HG03558 (cell line): ENCODE results near the gene SGK1.
"Not testable (repeated sequence)": the region's sequence is repeated elsewhere in the genome, so short reads cannot be mapped to it uniquely, and the experiment has no call there.

Source experiments
- ATAC-seq: cut with Tn5 transposase; IDR thresholded peaks from one replicate; pipeline ENCODE4 v1.9.1; 2021; ENCODE audit warnings: moderate number of reproducible peaks; ENCODE audit not compliant: unreplicated experiment; ENCODE audit errors: extremely low read depth

The SGK1 gene

DNA sequence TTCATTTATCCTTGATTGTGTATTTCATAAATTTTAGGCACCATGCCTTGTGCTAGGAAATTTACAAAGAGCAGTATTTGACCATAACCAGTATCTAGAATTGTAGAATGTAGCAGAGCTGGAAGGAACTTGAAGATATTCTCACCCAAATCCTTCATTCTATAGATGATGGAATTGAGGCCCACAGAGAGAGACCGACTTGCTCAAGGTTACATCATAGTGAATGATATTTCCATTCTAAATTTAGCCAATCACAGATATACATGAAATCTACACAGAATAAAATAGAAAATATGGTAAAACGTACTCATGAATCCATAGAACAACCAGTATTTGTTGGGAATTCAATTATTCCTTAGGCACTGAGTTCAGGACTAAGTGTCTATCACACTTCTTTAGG is 10.9 kb upstream of the SGK1 start:
- no peak for ATAC-seq

GRCh38 chr6:134328138-134328537 is 10.2 kb upstream of the SGK1 start:
- ATAC-seq, result no peak

- ATAC-seq, result not testable (repeated sequence)
These were observed 8.3 kb upstream of the SGK1 start for GRCh38 chr6:134326192-134326591.

GRCh38 chr6:134324766-134325165 is 6.9 kb upstream of the SGK1 start:
- ATAC-seq, result no peak

GRCh38 chr6:134324141-134324540 is 6.2 kb upstream of the SGK1 start:
- ATAC-seq, result no peak

GRCh38 chr6:134323698-134324097 is 5.8 kb upstream of the SGK1 start:
- no peak for ATAC-seq

DNA sequence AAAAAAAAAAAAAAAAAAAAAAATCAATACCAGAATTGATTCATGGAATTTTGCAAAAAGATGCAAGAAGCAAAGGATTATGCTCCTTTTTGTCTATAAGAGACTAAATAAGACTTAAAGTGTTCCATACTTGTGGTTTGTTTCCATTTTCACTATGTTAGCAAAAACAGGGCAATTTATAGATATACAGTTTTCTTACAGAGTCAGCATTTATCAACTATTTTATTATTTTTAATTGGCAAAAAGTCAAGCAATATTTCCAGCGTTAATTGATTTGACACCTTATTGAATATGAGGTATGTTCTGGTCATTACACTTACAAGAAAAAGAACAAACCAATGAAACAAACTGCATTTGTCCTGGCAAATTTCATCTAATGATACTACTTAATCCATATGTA is 5.4 kb upstream of the SGK1 start:
- ATAC-seq, result no peak

- no peak for ATAC-seq
These were observed 4.3 kb upstream of the SGK1 start for GRCh38 chr6:134322216-134322615.

DNA sequence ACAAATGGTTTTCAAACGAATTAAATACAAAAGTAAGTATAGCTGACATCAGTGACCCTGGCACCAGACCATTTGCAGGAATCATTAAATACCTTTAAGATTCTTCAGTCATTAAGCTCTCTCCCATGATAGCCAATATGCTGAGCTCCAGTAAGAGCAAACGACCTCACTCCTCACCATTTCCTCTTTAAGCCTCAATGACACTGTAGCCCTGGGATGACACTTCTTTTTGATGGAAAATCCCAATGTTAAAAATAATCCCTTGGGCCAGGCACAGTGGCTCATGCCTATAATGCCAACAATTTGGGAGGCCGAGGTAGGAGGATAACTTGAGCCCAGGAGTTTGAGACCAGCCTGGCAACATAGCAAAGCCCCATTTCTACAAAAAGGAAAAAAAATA is 3.3 kb upstream of the SGK1 start:
- ATAC-seq, result no peak

- not testable (repeated sequence) for ATAC-seq
These were observed 1.8 kb upstream of the SGK1 start for GRCh38 chr6:134319686-134320085.

DNA sequence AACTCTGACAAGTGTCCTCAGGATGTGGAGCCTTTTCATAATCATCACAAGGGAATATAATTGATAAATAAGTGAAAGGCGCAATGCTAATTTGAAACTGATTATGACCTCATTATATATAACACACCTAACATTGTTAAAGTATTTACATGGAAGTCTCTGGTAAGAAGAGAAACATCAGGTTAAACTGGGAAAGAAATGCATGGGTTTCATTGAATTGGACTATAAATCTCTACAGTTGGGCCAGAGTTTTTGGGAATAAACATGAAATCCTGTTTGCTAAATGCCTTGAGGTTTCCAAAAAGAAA is 1.0 kb upstream of the SGK1 start:
- no peak for ATAC-seq

DNA sequence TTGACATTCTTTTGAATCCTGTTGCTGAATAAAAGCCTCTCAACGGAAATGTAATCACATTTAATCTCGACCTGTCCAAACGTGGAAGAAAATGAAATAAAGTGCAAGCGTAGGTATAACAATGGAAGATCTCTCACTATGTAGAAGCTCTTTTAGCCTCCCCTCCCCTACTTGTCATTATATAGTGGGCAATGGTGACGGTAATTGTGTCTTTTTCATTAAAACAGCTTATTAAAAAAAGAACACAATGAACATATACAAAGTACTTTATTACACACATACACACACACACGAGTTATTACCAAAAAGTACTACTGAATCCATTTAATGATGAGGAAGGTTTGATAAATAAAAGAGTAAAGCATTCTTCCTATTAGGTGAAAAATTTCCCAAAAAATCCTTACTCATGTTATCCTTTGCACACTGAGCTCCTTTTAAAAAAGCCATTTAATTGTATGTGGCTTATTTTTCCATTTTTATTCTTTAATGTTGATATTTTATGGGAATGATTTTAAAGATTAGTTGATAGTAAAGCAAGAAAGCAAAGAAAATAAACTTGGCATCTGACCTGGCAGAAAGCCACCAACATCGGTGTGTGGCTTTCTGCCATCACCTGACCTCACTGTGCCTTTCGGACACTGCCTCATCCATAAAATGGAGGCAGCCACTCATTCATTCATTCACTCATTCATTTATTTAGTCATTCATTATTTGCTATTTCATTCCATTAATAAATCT is 493 bp upstream of the SGK1 start:
- ATAC-seq, result no peak

GRCh38 chr6:134316733-134317431 is 1.0 kb downstream of the SGK1 start:
- ATAC-seq, result no peak

DNA sequence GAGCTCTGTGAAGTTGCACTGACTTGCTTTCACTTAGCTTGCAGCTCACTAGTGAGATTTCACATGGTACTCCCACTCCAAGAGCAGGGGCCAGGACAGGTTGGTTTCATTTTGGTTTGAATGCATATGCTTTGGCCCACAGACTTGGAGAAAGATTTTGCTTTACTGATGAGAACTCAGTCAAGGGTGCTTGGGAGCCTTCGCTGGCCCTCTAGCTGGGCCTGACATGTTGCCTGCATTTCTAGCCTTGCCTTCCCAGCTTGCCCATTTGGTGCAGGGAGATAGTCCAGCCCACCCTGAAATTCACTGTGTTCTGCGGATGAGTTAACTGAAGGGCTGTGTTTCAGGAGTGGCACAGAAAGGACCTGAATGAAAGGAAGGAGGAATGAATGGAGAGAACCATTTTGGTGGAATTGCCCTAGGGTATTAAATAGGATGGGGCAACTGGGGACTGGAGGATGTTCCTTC is 1.9 kb downstream of the SGK1 start:
- no peak for ATAC-seq

GRCh38 chr6:134315189-134315588 is 2.7 kb downstream of the SGK1 start:
- ATAC-seq, result no peak

DNA sequence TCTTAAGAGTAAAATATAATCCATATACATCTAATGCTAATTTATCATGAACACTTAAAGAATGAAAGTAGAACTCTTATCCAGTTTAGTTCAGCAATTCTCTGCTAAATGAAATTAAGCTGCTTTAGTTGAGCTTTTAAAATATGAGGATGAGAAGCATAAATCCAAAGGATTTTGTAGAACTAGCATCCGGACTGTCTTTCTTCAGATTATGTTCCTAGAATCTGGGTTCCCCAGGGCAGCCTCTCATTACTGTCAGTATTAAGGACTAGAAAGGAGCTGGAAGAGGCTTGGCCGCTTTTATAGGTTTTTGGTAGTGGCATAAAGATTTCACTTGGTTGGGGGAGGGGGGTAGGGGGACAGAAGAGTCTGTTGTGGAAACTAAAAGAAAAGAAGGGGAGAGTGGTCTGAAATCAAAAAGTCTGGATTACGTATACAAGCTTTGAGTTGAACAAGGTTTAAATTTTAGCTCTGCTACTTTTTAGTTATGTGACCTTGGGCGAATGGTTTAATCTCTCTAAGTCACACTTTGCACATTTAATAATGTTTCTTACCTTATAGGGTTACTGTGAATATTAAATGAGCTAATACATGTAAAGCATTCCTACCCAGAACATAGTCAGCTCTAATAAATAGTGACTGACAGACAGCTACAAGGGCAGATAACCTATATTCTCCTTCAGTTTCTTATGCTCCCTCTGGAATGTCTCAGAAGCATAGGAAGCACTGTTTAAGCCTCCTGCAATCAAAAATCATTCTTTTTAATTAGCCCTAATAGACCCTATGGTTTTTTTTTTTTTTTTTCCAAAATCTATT is 3.7 kb downstream of the SGK1 start:
- ATAC-seq, result no peak

DNA sequence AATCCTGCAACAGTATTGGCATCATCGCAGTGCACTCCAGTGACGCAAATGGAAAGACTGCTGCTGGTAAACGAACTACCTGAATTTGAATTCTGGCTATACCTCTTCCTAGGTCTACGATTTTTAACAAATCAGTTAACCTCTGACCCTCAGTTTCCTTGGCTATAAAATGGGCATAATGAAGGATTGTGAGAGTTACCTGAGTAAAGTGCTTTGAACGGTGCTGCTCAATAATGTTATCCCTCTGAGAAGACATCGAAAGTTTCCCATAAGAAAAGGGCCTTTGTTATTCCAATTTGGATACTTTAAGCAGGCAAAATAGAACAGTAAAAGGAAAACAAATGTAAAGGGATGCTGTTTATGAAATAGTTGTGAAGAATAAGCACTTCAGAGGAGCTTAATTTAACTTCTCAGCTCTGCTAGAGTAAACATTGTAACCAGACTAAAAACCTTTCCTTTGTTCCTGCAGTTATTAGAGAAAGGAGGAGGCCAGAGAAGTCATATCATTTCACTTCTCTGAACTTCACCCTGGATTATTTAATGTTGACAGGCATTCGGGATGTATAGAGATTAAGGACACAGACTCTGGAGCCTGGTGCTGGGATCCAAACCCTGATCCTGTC is 5.8 kb downstream of the SGK1 start:
- no peak for ATAC-seq

- no peak for ATAC-seq
These were observed 7.1 kb downstream of the SGK1 start for GRCh38 chr6:134310817-134311216.

- no peak for ATAC-seq
These were observed 7.8 kb downstream of the SGK1 start for GRCh38 chr6:134309983-134310605.

DNA sequence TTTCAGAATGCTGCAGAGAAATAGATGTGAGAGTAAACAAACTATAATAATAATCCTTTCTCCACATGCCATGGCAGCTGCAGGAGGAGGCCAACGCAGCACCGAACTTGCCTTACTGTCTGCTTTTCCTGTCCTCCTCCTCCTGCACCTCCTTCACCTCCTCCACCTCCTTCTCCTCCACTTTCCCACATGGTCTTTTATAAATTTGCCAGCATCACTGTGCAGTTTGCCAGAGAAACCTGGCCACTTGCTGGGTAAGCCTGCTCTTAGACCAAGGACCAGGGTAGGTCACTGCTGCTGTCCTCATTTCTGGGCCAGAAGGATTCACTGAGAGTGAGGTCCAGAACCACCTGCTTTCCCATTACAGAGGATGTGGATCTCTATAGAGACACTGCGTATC is 8.7 kb downstream of the SGK1 start:
- ATAC-seq, result no peak
